HL-60 (cell line): ENCODE results near the gene CSNK1G3.

Experiments
- DNase-seq, 2 experiments: peaks; one replicate each; pipeline ENCODE4 v3.0.0-alpha.2; 2010 to 2020; ENCODE audit warnings: low read depth in 1 of 2, low spot score in 1 of 2
- H3K27ac ChIP-seq: fragments of 250-450 bp; sonication (Bioruptor Pico); replicated peaks from 2 replicates; pipeline ENCODE4 v1.5.1; 2020; ENCODE audit warnings: mild to moderate bottlenecking, moderate library complexity
- H3K27me3 ChIP-seq: fragments of 250-450 bp; sonication (Bioruptor Pico); 2 replicates; pipeline ENCODE4 v1.5.1; 2021; ENCODE audit warnings: mild to moderate bottlenecking, moderate library complexity; ENCODE audit not compliant: insufficient read depth, poor library complexity, severe bottlenecking
- H3K4me3 ChIP-seq: replicated peaks from 2 replicates; pipeline ENCODE4 v1.5.1; 2011; ENCODE audit warnings: mild to moderate bottlenecking, control low read depth, low read length; ENCODE audit not compliant: insufficient read depth
- GABPA ChIP-seq: IDR thresholded peaks from 2 replicates; pipeline ENCODE4 v1.6.1; 2012; ENCODE audit warnings: low read depth
- POLR2AphosphoS5 ChIP-seq: IDR thresholded peaks from 2 replicates; pipeline ENCODE4 v1.6.1; 2012; ENCODE audit warnings: low read depth
- SPI1 ChIP-seq: IDR thresholded peaks from 2 replicates; pipeline ENCODE4 v1.6.1; 2012; ENCODE audit warnings: low read depth, mild to moderate bottlenecking, borderline replicate concordance
- TF ChIP-seq, protein P1 (sequence below): IDR thresholded peaks from one replicate; pipeline ENCODE4 v1.5.1; 2011; ENCODE audit warnings: low read length, control low read depth, inconsistent platforms; ENCODE audit not compliant: insufficient read depth
- TF ChIP-seq, protein P2 (sequence below): IDR thresholded peaks from 2 replicates; pipeline ENCODE4 v1.6.1; 2012; ENCODE audit warnings: low read depth; ENCODE audit not compliant: insufficient replicate concordance

Gene CSNK1G3

DNA sequence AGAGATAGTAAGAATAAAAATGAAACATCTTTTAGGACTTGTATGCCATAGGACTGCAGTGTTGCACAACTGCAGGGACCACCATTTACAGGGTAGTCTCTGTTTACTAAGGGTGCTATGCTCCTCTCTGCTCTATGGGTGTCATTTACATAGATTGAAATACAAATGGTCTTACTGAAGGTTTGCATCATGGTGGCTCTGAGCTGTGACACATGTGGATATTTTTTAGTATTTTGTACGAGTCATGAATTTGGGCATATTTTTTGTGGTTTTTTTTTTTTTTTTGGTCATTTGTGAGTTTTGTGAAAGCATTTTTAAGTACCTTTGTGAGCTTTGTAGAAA, 47.4 kb downstream of the CSNK1G3 start:
- no peak for TF ChIP-seq POLR2AphosphoS5
- TF ChIP-seq GABPA = no peak
- TF ChIP-seq SPI1 = no peak
- TF ChIP-seq, protein P1, sequence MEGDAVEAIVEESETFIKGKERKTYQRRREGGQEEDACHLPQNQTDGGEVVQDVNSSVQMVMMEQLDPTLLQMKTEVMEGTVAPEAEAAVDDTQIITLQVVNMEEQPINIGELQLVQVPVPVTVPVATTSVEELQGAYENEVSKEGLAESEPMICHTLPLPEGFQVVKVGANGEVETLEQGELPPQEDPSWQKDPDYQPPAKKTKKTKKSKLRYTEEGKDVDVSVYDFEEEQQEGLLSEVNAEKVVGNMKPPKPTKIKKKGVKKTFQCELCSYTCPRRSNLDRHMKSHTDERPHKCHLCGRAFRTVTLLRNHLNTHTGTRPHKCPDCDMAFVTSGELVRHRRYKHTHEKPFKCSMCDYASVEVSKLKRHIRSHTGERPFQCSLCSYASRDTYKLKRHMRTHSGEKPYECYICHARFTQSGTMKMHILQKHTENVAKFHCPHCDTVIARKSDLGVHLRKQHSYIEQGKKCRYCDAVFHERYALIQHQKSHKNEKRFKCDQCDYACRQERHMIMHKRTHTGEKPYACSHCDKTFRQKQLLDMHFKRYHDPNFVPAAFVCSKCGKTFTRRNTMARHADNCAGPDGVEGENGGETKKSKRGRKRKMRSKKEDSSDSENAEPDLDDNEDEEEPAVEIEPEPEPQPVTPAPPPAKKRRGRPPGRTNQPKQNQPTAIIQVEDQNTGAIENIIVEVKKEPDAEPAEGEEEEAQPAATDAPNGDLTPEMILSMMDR = no peak
- TF ChIP-seq, protein P2, sequence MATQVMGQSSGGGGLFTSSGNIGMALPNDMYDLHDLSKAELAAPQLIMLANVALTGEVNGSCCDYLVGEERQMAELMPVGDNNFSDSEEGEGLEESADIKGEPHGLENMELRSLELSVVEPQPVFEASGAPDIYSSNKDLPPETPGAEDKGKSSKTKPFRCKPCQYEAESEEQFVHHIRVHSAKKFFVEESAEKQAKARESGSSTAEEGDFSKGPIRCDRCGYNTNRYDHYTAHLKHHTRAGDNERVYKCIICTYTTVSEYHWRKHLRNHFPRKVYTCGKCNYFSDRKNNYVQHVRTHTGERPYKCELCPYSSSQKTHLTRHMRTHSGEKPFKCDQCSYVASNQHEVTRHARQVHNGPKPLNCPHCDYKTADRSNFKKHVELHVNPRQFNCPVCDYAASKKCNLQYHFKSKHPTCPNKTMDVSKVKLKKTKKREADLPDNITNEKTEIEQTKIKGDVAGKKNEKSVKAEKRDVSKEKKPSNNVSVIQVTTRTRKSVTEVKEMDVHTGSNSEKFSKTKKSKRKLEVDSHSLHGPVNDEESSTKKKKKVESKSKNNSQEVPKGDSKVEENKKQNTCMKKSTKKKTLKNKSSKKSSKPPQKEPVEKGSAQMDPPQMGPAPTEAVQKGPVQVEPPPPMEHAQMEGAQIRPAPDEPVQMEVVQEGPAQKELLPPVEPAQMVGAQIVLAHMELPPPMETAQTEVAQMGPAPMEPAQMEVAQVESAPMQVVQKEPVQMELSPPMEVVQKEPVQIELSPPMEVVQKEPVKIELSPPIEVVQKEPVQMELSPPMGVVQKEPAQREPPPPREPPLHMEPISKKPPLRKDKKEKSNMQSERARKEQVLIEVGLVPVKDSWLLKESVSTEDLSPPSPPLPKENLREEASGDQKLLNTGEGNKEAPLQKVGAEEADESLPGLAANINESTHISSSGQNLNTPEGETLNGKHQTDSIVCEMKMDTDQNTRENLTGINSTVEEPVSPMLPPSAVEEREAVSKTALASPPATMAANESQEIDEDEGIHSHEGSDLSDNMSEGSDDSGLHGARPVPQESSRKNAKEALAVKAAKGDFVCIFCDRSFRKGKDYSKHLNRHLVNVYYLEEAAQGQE = no peak

DNA sequence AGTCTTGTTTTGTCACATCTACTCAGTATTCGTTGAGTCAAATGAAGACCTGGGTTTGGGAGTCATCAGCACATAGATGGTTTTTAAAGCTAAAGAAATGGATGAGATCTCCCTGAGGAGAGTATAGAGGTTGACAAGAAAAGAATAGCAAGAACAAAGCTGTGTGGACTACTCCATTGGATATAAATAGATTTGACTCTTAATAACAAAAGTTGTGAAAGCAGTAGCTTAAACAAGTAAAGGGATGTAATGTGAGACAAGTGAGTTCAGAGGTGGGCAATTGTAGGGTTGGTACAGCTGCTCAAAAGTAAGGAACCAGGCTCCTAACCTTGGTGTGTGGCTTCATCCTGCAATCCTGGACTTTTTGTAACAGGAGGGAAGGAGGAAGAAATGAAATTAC, 49.3 kb downstream of the CSNK1G3 start:
- no peak for TF ChIP-seq SPI1
- TF ChIP-seq, protein P1 = no peak
- TF ChIP-seq, protein P2 = no peak
- no peak for TF ChIP-seq GABPA
- DNase-seq = no peak
- H3K4me3 ChIP-seq = no peak overlapping the region
- H3K27ac ChIP-seq = no peak overlapping the region
- H3K27me3 ChIP-seq = no peaks in the 10 kb centered on the region

More for the DNA sequence above, 47.4 kb downstream of the CSNK1G3 start:
- no peak for DNase-seq
- Histone ChIP-seq H3K27ac (no peak overlapping the region), H3K27me3 (no peaks in the 10 kb centered on the region), H3K4me3 (no peak overlapping the region)

DNA sequence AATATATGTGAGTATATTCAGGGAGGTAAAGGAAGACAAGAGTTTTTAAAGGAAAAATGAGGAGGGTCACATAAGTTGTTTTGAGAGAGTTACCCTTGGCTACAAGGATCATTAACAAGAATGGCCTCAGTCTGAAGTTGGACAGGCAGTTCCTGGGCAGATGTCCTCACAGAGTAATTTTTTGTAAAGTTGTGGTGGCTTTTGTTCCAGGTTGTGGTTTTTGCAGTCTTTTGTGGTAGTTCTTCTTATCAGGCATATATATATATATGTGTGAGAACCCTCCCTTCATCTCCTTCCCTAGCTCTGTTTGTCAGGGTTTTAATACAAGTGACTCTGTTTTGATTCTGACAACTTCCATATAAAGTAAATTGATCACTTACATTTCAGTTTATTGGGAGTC, 60.0 kb downstream of the CSNK1G3 start:
- no peak for TF ChIP-seq SPI1
- no peak for TF ChIP-seq GABPA
- TF ChIP-seq, protein P2 = no peak
- TF ChIP-seq, protein P1 = no peak
- no peak for TF ChIP-seq POLR2AphosphoS5
- Histone ChIP-seq H3K27ac (no peak overlapping the region), H3K27me3 (no peaks in the 10 kb centered on the region), H3K4me3 (no peak overlapping the region)
- peak in 1 of 2 experiments; percentile 4 for DNase-seq
